Sigmoid colon (tissue), 4 donors: ENCODE results near the gene INCA1.

Experiments
- CTCF ChIP-seq, 4 experiments: fragments of 450-650 bp in 3 of 4; fragments of 200-600 bp in 1 of 4; IDR thresholded peaks; one replicate each; pipeline ENCODE4 v1.5.1; 2016 to 2019; ENCODE audit warnings: antibody characterized with exemption in 4 of 4, mild to moderate bottlenecking in 3 of 4, moderate library complexity in 2 of 4
- EP300 ChIP-seq, 4 donors: sonication (generic); formaldehyde crosslinking; IDR thresholded peaks; one replicate each; pipeline ENCODE4 v1.6.1; 2017; ENCODE audit warnings: antibody characterized with exemption in 4 of 4
- POLR2A ChIP-seq, 2 donors: fragments of 450-650 bp; IDR thresholded peaks; one replicate each; pipeline ENCODE4 v1.6.1; 2016; ENCODE audit warnings: antibody characterized with exemption in 2 of 2, mild to moderate bottlenecking in 2 of 2, moderate library complexity in 2 of 2
- POLR2AphosphoS5 ChIP-seq, 4 donors: sonication (generic); formaldehyde crosslinking; IDR thresholded peaks; one replicate each; pipeline ENCODE4 v1.6.1; 2017; ENCODE audit warnings: antibody characterized with exemption in 4 of 4

DNA sequence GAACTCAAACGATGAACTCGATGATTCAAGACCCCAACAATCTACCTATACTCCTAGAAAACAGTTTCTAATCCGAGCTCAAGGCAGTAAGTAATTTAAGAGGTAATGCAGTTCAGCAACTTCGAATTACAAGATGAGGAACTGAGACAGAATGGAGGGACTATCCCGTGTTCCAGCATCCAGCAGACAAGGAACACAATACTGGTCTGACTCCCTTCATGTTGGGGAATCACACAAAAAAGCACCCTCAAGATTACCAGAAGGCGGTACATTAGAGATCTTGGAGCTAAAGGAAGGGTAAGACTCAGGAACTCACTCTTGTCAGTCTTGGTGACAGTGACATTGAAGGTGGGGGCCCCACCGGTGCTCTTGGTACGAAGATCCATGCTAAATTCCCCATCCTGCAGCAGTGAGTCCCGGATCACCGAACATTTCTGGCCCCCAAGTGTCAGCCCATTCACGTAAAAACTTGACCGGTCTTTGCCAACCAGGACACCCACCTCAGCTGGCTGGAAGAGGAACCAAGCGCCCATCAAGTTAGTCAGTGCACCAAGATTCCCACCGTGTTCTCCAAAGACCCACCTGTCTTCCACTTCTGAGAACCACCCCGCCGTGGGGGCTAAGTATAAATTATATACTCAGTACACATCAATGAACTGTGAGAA, 50.9 kb downstream of the INCA1 start:
- no peak for TF ChIP-seq CTCF (IDR thresholded peaks at IDR 0.05)
- TF ChIP-seq POLR2A (IDR thresholded peaks at IDR 0.05) = no peak
- TF ChIP-seq EP300 (IDR thresholded peaks at IDR 0.05) = no peak
- TF ChIP-seq POLR2AphosphoS5 (IDR thresholded peaks at IDR 0.05) = no peak
